BLaER1 (cell line): ENCODE results near the gene ASZ1.
"Not testable (repeated sequence)": the region's sequence is repeated elsewhere in the genome, so short reads cannot be mapped to it uniquely, and the experiment has no call there.

Source experiments
- H3K27ac ChIP-seq: shearing (Covaris generic); formaldehyde crosslinking; 2 replicates; pipeline ENCODE4 v1.8.1; 2022
- H3K27me3 ChIP-seq: shearing (Covaris generic); formaldehyde crosslinking; 2 replicates; pipeline ENCODE4 v1.8.1; 2022
- H3K36me3 ChIP-seq: shearing (Covaris generic); formaldehyde crosslinking; 2 replicates; pipeline ENCODE4 v1.8.1; 2022
- H3K4me1 ChIP-seq: shearing (Covaris generic); formaldehyde crosslinking; 2 replicates; pipeline ENCODE4 v1.8.1; 2022
- H3K4me2 ChIP-seq: shearing (Covaris generic); formaldehyde crosslinking; 2 replicates; pipeline ENCODE4 v1.8.1; 2022
- H3K4me3 ChIP-seq: shearing (Covaris generic); formaldehyde crosslinking; 2 replicates; pipeline ENCODE4 v1.8.1; 2022
- H3K9ac ChIP-seq: shearing (Covaris generic); formaldehyde crosslinking; 2 replicates; pipeline ENCODE4 v1.8.1; 2022
- H3K9me3 ChIP-seq: shearing (Covaris generic); formaldehyde crosslinking; 2 replicates; pipeline ENCODE4 v1.8.1; 2022
- H4K20me1 ChIP-seq: shearing (Covaris generic); formaldehyde crosslinking; 2 replicates; pipeline ENCODE4 v1.8.1; 2022
- Cebpa-rat ChIP-seq: shearing (Covaris generic); IDR thresholded peaks from 2 replicates; pipeline ENCODE4 v1.8.1; 2022

Gene ASZ1

GRCh38 chr7:117427258-117427701, at the start of gene ASZ1:
TSS of gene ASZ1 (minus strand) at chr7:117427493. CDS start at chr7:117427460, 33 bp downstream.
- Histone ChIP-seq H4K20me1 (no peaks in the 10 kb centered on the region), H3K4me1 (no peaks in the 10 kb centered on the region), H3K9ac (no peak within 1 kb of the TSS), H3K27me3 (no peaks in the 10 kb centered on the region), H3K4me2 (no peak within 1 kb of the TSS), H3K36me3 (no peaks in the 10 kb centered on the region), H3K9me3 (peaks cover 4% of the 10 kb centered on the region; the same call in 1 of the 2 replicates), H3K27ac (no peak within 1 kb of the TSS), H3K4me3 (no peak within 1 kb of the TSS)
- TF ChIP-seq Cebpa-rat = no peak

- H3K9me3 ChIP-seq = 0 out of 2 replicates have a peak, but pooled peaks cover 5% of the 10 kb centered on the region
- H3K9ac ChIP-seq = no peak overlapping the region
- no peaks in the 10 kb centered on the region for H3K27me3 ChIP-seq
- H4K20me1 ChIP-seq = no peaks in the 10 kb centered on the region
- no peak for TF ChIP-seq Cebpa-rat
- H3K4me3 ChIP-seq = no peak overlapping the region
- H3K36me3 ChIP-seq = no peaks in the 10 kb centered on the region
- no peak overlapping the region for H3K4me2 ChIP-seq
- H3K4me1 ChIP-seq = no peaks in the 10 kb centered on the region
- H3K27ac ChIP-seq = no peak overlapping the region
These were observed 49.4 kb upstream of the ASZ1 start for GRCh38 chr7:117476557-117477215.

GRCh38 chr7:117472335-117472734, 45.0 kb upstream of the ASZ1 start:
- H3K27me3 ChIP-seq = no peaks in the 10 kb centered on the region
- no peaks in the 10 kb centered on the region for H3K4me1 ChIP-seq
- TF ChIP-seq Cebpa-rat = no peak
- H3K9ac ChIP-seq = no peak overlapping the region
- H3K9me3 ChIP-seq = no peaks in the 10 kb centered on the region
- H3K36me3 ChIP-seq = no peaks in the 10 kb centered on the region
- no peak overlapping the region for H3K4me3 ChIP-seq
- H3K27ac ChIP-seq = no peak overlapping the region
- no peak overlapping the region for H3K4me2 ChIP-seq
- no peaks in the 10 kb centered on the region for H4K20me1 ChIP-seq

GRCh38 chr7:117470777-117471176, 43.5 kb upstream of the ASZ1 start:
- H3K4me1 ChIP-seq = no peaks in the 10 kb centered on the region
- no peaks in the 10 kb centered on the region for H3K9me3 ChIP-seq
- no peak for TF ChIP-seq Cebpa-rat
- H3K4me2 ChIP-seq = no peak overlapping the region
- no peaks in the 10 kb centered on the region for H3K36me3 ChIP-seq
- no peak overlapping the region for H3K27ac ChIP-seq
- no peak overlapping the region for H3K4me3 ChIP-seq
- H4K20me1 ChIP-seq = no peaks in the 10 kb centered on the region
- no peak overlapping the region for H3K9ac ChIP-seq
- no peaks in the 10 kb centered on the region for H3K27me3 ChIP-seq

- TF ChIP-seq Cebpa-rat = no peak
- Histone ChIP-seq H3K9me3 (no peaks in the 10 kb centered on the region), H3K4me1 (no peaks in the 10 kb centered on the region)
These were observed 40.9 kb upstream of the ASZ1 start for GRCh38 chr7:117468174-117468573.

GRCh38 chr7:117460815-117461214, 33.5 kb upstream of the ASZ1 start:
- not testable (repeated sequence) for H4K20me1 ChIP-seq, H3K36me3 ChIP-seq, H3K27ac ChIP-seq, H3K27me3 ChIP-seq, H3K9me3 ChIP-seq, H3K4me2 ChIP-seq, H3K4me3 ChIP-seq, H3K4me1 ChIP-seq, H3K9ac ChIP-seq

More at GRCh38 chr7:117468174-117468573, 40.9 kb upstream of the ASZ1 start:
- H3K4me3 ChIP-seq = no peak overlapping the region
- H4K20me1 ChIP-seq = no peaks in the 10 kb centered on the region
- no peak overlapping the region for H3K27ac ChIP-seq
- no peaks in the 10 kb centered on the region for H3K27me3 ChIP-seq
- H3K4me2 ChIP-seq = no peak overlapping the region
- no peak overlapping the region for H3K9ac ChIP-seq
- H3K36me3 ChIP-seq = no peaks in the 10 kb centered on the region

- H4K20me1 ChIP-seq = no peaks in the 10 kb centered on the region
- H3K9me3 ChIP-seq = no peaks in the 10 kb centered on the region
- H3K4me2 ChIP-seq = no peak overlapping the region
- no peak overlapping the region for H3K4me3 ChIP-seq
- TF ChIP-seq Cebpa-rat = no peak
- no peak overlapping the region for H3K27ac ChIP-seq
- H3K4me1 ChIP-seq = no peaks in the 10 kb centered on the region
- H3K27me3 ChIP-seq = no peaks in the 10 kb centered on the region
- H3K36me3 ChIP-seq = no peaks in the 10 kb centered on the region
- no peak overlapping the region for H3K9ac ChIP-seq
These were observed 32.4 kb upstream of the ASZ1 start for GRCh38 chr7:117459735-117460134.

- H3K4me1 ChIP-seq = no peaks in the 10 kb centered on the region
- no peaks in the 10 kb centered on the region for H4K20me1 ChIP-seq
- TF ChIP-seq Cebpa-rat = no peak
- H3K9ac ChIP-seq = no peak overlapping the region
- H3K27me3 ChIP-seq = no peaks in the 10 kb centered on the region
- H3K9me3 ChIP-seq = no peaks in the 10 kb centered on the region
- no peak overlapping the region for H3K27ac ChIP-seq
- H3K4me3 ChIP-seq = no peak overlapping the region
- H3K36me3 ChIP-seq = no peaks in the 10 kb centered on the region
- H3K4me2 ChIP-seq = no peak overlapping the region
These were observed 31.8 kb upstream of the ASZ1 start for GRCh38 chr7:117458977-117459583.

GRCh38 chr7:117448655-117449054, 21.4 kb upstream of the ASZ1 start:
- TF ChIP-seq Cebpa-rat = no peak
- Histone ChIP-seq H3K9ac (no peak overlapping the region), H3K4me3 (no peak overlapping the region), H3K9me3 (no peaks in the 10 kb centered on the region), H4K20me1 (no peaks in the 10 kb centered on the region), H3K27ac (no peak overlapping the region), H3K36me3 (no peaks in the 10 kb centered on the region), H3K27me3 (no peaks in the 10 kb centered on the region), H3K4me2 (no peak overlapping the region), H3K4me1 (no peaks in the 10 kb centered on the region)

- Histone ChIP-seq H3K27ac (no peak overlapping the region), H3K4me3 (no peak overlapping the region), H3K36me3 (no peaks in the 10 kb centered on the region), H3K4me2 (no peak overlapping the region), H3K4me1 (no peaks in the 10 kb centered on the region), H4K20me1 (no peaks in the 10 kb centered on the region), H3K9me3 (no peaks in the 10 kb centered on the region), H3K27me3 (no peaks in the 10 kb centered on the region), H3K9ac (no peak overlapping the region)
- no peak for TF ChIP-seq Cebpa-rat
These were observed 19.0 kb upstream of the ASZ1 start for GRCh38 chr7:117446220-117446815.
